HEK293 (cell line): ENCODE measurements around the gene TBX15.
A peak's percentile ranks its signal among the peaks of the same experiment; 100 is the strongest.

Experiments used
- CTCF ChIA-PET: fragments of 350-600 bp; formaldehyde crosslinking; extraction: SDS; loops from one replicate; lab custom pipeline; 2021; ENCODE audit warnings: antibody characterized with exemption; lab: Yijun Ruan, JAX
- POLR2A ChIA-PET: fragments of 300-600 bp; formaldehyde crosslinking; extraction: SDS; loops from one replicate; lab custom pipeline; 2020; ENCODE audit warnings: antibody characterized with exemption, inconsistent platforms; lab: Yijun Ruan, JAX
- H3K27ac ChIP-seq: fragments of 200-500 bp; sonication (Bioruptor generic); 2 replicates; pipeline ENCODE4 v1.5.1; 2014; ENCODE audit warnings: low read depth, low read length, control low read depth, inconsistent platforms; ENCODE audit errors: extremely low read depth
- H3K36me3 ChIP-seq, 2 experiments: fragments of 200-500 bp in 1 of 2; sonication (Bioruptor generic) in 1 of 2; 1 replicate in 1 of 2; 2 replicates in 1 of 2; pipeline ENCODE4 v1.5.1; 2014 to 2017; ENCODE audit warnings: inconsistent platforms in 2 of 2, low read length in 2 of 2; ENCODE audit not compliant: control insufficient read depth in 2 of 2, insufficient read depth in 1 of 2
- H3K4me1 ChIP-seq: fragments of 200-500 bp; sonication (Bioruptor generic); 2 replicates; pipeline ENCODE4 v1.5.1; 2014; ENCODE audit warnings: mild to moderate bottlenecking, low read length, inconsistent platforms; ENCODE audit not compliant: control insufficient read depth, insufficient read depth
- H3K4me3 ChIP-seq: 2 replicates; pipeline ENCODE4 v1.5.1; 2011; ENCODE audit warnings: low read depth, mild to moderate bottlenecking, control low read depth, low read length, moderate library complexity
- H3K9me3 ChIP-seq: fragments of 200-500 bp; sonication (Bioruptor generic); 2 replicates; pipeline ENCODE4 v1.5.1; 2014; ENCODE audit warnings: low read depth, low read length, inconsistent platforms; ENCODE audit not compliant: control insufficient read depth, insufficient read depth
- ATF2 ChIP-seq: fragments of 450-650 bp; formaldehyde crosslinking; IDR thresholded peaks from 2 replicates; pipeline ENCODE4 v1.5.1; 2016; ENCODE audit warnings: missing biosample characterization, missing genetic modification characterization, low read depth
- GLI2 ChIP-seq: fragments of 450-650 bp; formaldehyde crosslinking; IDR thresholded peaks from 2 replicates; pipeline ENCODE4; 2017; ENCODE audit warnings: missing biosample characterization, missing genetic modification characterization, low read depth, borderline replicate concordance
- HOXA7 ChIP-seq: sonication (generic); formaldehyde crosslinking; IDR thresholded peaks from 2 replicates; pipeline ENCODE4 v1.8.1; 2022; ENCODE audit warnings: missing genetic modification reagents, borderline replicate concordance
- IKZF3 ChIP-seq: fragments of 450-650 bp; IDR thresholded peaks from 2 replicates; pipeline ENCODE4 v1.5.0; 2018; ENCODE audit warnings: missing biosample characterization, mild to moderate bottlenecking, missing genetic modification characterization, moderate library complexity
- INSM2 ChIP-seq: fragments of 450-650 bp; formaldehyde crosslinking; IDR thresholded peaks from 2 replicates; pipeline ENCODE4 v1.5.1; 2016; ENCODE audit warnings: missing biosample characterization, missing genetic modification characterization
- OVOL3 ChIP-seq: fragments of 450-650 bp; formaldehyde crosslinking; IDR thresholded peaks from 2 replicates; pipeline ENCODE4 v1.5.1; 2016; ENCODE audit warnings: missing biosample characterization, missing genetic modification characterization
- ZBTB7A ChIP-seq: fragments of 450-650 bp; formaldehyde crosslinking; IDR thresholded peaks from 2 replicates; pipeline ENCODE4 v1.5.1; 2016; ENCODE audit warnings: low read depth, missing biosample characterization, missing genetic modification characterization
- ZNF121 ChIP-seq: fragments of 450-650 bp; formaldehyde crosslinking; IDR thresholded peaks from 2 replicates; pipeline ENCODE4 v1.5.1; 2016; ENCODE audit warnings: missing biosample characterization, missing genetic modification characterization
- ZNF140 ChIP-seq: fragments of 450-650 bp; formaldehyde crosslinking; IDR thresholded peaks from 2 replicates; pipeline ENCODE4 v1.5.1; 2016; ENCODE audit warnings: missing biosample characterization, missing genetic modification characterization
- ZNF174 ChIP-seq: fragments of 450-650 bp; formaldehyde crosslinking; IDR thresholded peaks from 2 replicates; pipeline ENCODE4 v1.5.0; 2017; ENCODE audit warnings: missing biosample characterization, mild to moderate bottlenecking, missing genetic modification characterization
- ZNF18 ChIP-seq: fragments of 450-650 bp; formaldehyde crosslinking; IDR thresholded peaks from 2 replicates; pipeline ENCODE4 v1.5.1; 2016; ENCODE audit warnings: missing biosample characterization, missing genetic modification characterization
- ZNF366 ChIP-seq: fragments of 450-650 bp; formaldehyde crosslinking; conservative IDR thresholded peaks from 2 replicates; pipeline ENCODE4 v1.5.1; 2016; ENCODE audit warnings: missing biosample characterization, missing genetic modification characterization
- ZNF510 ChIP-seq: fragments of 450-650 bp; formaldehyde crosslinking; IDR thresholded peaks from 2 replicates; pipeline ENCODE4 v1.5.1; 2018; ENCODE audit warnings: mild to moderate bottlenecking, missing genetic modification characterization, missing biosample characterization; ENCODE audit not compliant: insufficient replicate concordance
- ZNF530 ChIP-seq: fragments of 450-650 bp; formaldehyde crosslinking; IDR thresholded peaks from 2 replicates; pipeline ENCODE4 v1.5.1; 2016; ENCODE audit warnings: low read depth, missing biosample characterization, missing genetic modification characterization
- ZNF610 ChIP-seq: fragments of 450-650 bp; formaldehyde crosslinking; IDR thresholded peaks from 2 replicates; pipeline ENCODE4 v1.5.1; 2016; ENCODE audit warnings: missing biosample characterization, missing genetic modification characterization, borderline replicate concordance
- ZNF626 ChIP-seq: fragments of 450-650 bp; sonication (Bioruptor Pico); formaldehyde crosslinking; IDR thresholded peaks from 2 replicates; pipeline ENCODE4 v1.5.1; 2018; ENCODE audit warnings: missing biosample characterization, missing genetic modification characterization, inconsistent platforms
- ZNF692 ChIP-seq: fragments of 450-650 bp; formaldehyde crosslinking; IDR thresholded peaks from 2 replicates; pipeline ENCODE4 v1.5.1; 2016; ENCODE audit warnings: missing biosample characterization, missing genetic modification characterization
- ZNF704 ChIP-seq: fragments of 450-650 bp; formaldehyde crosslinking; IDR thresholded peaks from 2 replicates; pipeline ENCODE4 v1.5.1; 2016; ENCODE audit warnings: missing biosample characterization, missing genetic modification characterization
- ZNF791 ChIP-seq: fragments of 450-650 bp; formaldehyde crosslinking; IDR thresholded peaks from 2 replicates; pipeline ENCODE4 v1.5.1; 2016; ENCODE audit warnings: missing biosample characterization, missing genetic modification characterization
- ZSCAN4 ChIP-seq: fragments of 450-650 bp; formaldehyde crosslinking; IDR thresholded peaks from 2 replicates; pipeline ENCODE4 v1.5.1; 2017; ENCODE audit warnings: missing biosample characterization, missing genetic modification characterization
- ZSCAN5A ChIP-seq: fragments of 450-650 bp; formaldehyde crosslinking; IDR thresholded peaks from 2 replicates; pipeline ENCODE4 v1.5.1; 2016; ENCODE audit warnings: missing biosample characterization, missing genetic modification characterization

TBX15 gene

GRCh38 chr1:118900643-118901440, 87.3 kb downstream of the TBX15 start (continued):
- TF ChIP-seq ZNF610 (tag by site-specific recombination) (no peak), HOXA7 (CRISPR knock-in tag) (no peak), ZBTB7A (tag by site-specific recombination) (no peak)

GRCh38 chr1:118899340-118899739, 88.8 kb downstream of the TBX15 start:
- CTCF ChIA-PET = no interaction called here
- POLR2A ChIA-PET = no interaction called here

GRCh38 chr1:118898712-118899111, 89.4 kb downstream of the TBX15 start:
- no peaks in the 10 kb centered on the region for H3K4me1 ChIP-seq
- H3K9me3 ChIP-seq = no peaks in the 10 kb centered on the region
- POLR2A ChIA-PET = no interaction called here
- H3K27ac ChIP-seq = no peak overlapping the region
- CTCF ChIA-PET = no interaction called here
- H3K4me3 ChIP-seq = no peak overlapping the region
- no peaks in the 10 kb centered on the region for H3K36me3 ChIP-seq
- no peak for TF ChIP-seq ZNF510 (tag by site-specific recombination)
- no peak for TF ChIP-seq INSM2 (tag by site-specific recombination)
- no peak for TF ChIP-seq ZNF121 (tag by site-specific recombination)
- TF ChIP-seq ZNF704 = no peak
- no peak for TF ChIP-seq ZNF366 (tag by site-specific recombination)
- TF ChIP-seq ZNF692 (tag by site-specific recombination) = no peak
- TF ChIP-seq ZNF791 (tag by site-specific recombination) = no peak
- TF ChIP-seq GLI2 (tag by site-specific recombination) = no peak
- TF ChIP-seq ZNF140 (tag by site-specific recombination) = no peak
- TF ChIP-seq IKZF3 = no peak
- no peak for TF ChIP-seq OVOL3 (tag by site-specific recombination)
- TF ChIP-seq ZSCAN5A (tag by site-specific recombination) = no peak
- no peak for TF ChIP-seq ZNF18
- TF ChIP-seq ZNF174 (tag by site-specific recombination) = no peak
- TF ChIP-seq ZSCAN4 (tag by site-specific recombination) = no peak
- TF ChIP-seq ZNF530 (tag by site-specific recombination) = no peak

More at GRCh38 chr1:118899340-118899739, 88.8 kb downstream of the TBX15 start:
- no peaks in the 10 kb centered on the region for H3K9me3 ChIP-seq
- TF ChIP-seq ZNF626 (tag by site-specific recombination) (no peak), ATF2 (tag by site-specific recombination) (peak; percentile 12; the same call in 1 of the 2 replicates)
- H3K36me3 ChIP-seq = no peaks in the 10 kb centered on the region
- no peaks in the 10 kb centered on the region for H3K4me1 ChIP-seq
- no peak overlapping the region for H3K4me3 ChIP-seq
- H3K27ac ChIP-seq = no peak overlapping the region
